Measurements from ENCODE around the gene PITX1.

Gene PITX1

DNA sequence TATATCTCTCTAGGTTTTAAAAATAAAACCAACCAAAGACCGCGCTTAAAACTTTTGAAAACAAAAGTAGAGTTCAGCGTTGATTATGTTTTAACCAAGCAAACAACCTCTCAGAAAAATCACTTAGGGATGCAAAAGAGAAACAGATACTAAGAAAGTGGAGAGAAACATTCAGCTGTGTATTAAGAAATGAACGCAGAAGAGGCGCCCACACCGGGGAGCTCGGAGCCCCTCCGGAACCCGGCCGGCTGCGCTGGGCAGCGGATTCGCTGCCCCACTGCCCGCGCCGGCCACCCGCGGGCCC lies 1.4 kb downstream of the PITX1 start:
- no peak overlapping the region for H3K4me3 ChIP-seq (ENCODE audit: low read depth in 1 of 2, low read length in 2 of 2)
- H3K4me1 ChIP-seq (ENCODE audit: insufficient read depth, low read length) = peaks cover 27% of the 10 kb centered on the region
- no peaks in the 10 kb centered on the region for H3K36me3 ChIP-seq (ENCODE audit: insufficient read depth, low read length)
- no peak overlapping the region for H3K27ac ChIP-seq (ENCODE audit: low read depth, low read length)
- peaks cover 78 to 95% of the 10 kb centered on the region in 2 donors for H3K27me3 ChIP-seq (ENCODE audit: control insufficient read depth in 1 of 2, insufficient read depth in 2 of 2, low read length in 2 of 2)
- no peaks in the 10 kb centered on the region for H3K9me3 ChIP-seq (ENCODE audit: low read length)
- no peak overlapping the region for H3K9ac ChIP-seq (ENCODE audit: low read length)

DNA sequence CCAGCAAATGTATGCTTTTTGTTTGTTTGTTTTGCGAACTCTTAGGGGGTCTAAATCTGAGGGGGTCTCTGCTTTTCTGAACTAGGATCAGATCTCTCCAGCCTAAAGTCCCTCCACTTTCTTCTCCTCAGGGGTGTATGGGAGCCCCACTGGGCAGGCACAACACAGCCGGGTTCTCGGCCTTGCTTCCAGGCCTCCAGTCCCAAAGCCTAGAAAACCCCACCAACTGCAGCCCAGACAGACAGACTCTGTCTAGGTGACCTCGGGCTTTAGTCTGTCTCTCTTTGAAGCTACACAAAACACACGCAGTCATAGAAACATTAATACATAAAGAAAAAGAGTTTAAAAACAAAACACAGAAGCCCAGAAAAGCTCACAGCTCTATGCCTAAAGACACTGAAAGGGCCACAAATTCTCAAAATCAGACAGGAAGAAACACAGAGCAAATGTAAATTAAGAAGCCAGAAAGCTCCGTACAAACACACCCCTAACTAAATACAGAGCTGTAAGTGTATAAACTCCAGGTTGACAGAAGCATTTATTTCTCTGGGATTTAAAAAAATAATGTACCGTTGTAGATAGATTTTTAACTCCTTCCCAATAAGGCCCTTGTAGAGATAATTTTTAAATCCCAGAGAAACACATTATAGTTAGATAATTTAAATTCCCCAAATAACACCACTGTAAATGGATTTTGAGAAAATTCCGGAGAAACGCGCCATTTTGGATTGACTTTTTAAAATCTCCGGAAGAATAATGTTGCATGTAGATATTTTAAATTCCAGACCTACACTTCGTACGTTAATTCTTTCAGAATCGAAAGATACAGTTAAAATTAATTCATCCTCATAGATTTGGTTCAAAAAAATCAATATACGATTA lies 2.0 kb downstream of the PITX1 start:
- Histone ChIP-seq H3K9ac (ENCODE audit: low read length) (no peak overlapping the region), H3K27ac (ENCODE audit: low read depth, low read length) (no peak overlapping the region), H3K9me3 (ENCODE audit: low read length) (no peaks in the 10 kb centered on the region), H3K27me3 (ENCODE audit: control insufficient read depth in 1 of 2, insufficient read depth in 2 of 2, low read length in 2 of 2) (peaks cover 78 to 95% of the 10 kb centered on the region in 2 donors), H3K36me3 (ENCODE audit: insufficient read depth, low read length) (no peaks in the 10 kb centered on the region), H3K4me1 (ENCODE audit: insufficient read depth, low read length) (peaks cover 27% of the 10 kb centered on the region), H3K4me3 (ENCODE audit: low read depth in 1 of 2, low read length in 2 of 2) (no peak overlapping the region)

DNA sequence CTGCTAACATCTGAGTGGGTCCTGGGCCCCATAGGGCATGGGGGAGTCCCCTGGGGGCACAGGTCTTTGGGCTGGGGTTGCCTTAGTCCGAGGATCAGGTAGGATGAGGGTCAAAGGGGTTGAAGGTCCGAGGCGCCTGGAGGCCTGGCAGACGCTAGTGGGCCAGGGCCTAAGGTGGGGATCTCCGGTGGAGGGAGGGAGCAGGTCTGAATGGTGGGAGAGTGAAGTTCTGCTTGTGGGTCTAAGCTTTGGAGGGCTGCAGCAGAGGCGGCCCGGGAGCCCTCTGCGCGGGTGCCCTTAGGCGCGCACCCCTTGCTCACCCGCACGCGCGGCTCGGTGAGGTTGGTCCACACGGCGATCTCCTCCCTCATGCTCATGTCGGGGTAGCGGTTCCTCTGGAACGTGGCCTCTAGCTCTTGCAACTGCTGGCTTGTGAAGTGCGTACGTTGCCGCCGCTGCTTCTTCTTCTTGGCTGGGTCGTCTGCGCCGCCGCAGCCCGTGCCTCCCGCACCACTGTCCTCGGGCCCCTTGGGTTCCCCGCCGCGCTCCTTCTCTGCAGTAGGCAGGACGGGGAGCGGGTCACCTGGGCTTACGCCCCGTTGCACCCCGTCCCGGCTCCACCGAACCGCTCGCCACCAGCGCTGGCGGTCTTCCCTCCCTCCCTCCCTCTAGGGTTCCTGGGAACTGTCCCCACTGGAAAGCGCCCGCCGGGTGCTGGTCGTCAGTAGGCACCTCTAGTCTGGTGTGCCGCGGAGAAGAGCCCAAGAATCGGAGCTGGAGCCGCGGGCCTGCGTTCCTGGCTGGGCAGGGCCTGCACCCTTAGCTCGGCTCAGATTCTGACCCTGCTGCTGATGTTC lies 2.8 kb downstream of the PITX1 start:
- H3K4me3 ChIP-seq (ENCODE audit: low read depth in 1 of 2, low read length in 2 of 2) = peak overlapping the region in 1 of 2 donors; percentile 12
- H3K27ac ChIP-seq (ENCODE audit: low read depth, low read length) = no peak overlapping the region
- peaks cover 27% of the 10 kb centered on the region for H3K4me1 ChIP-seq (ENCODE audit: insufficient read depth, low read length)
- no peaks in the 10 kb centered on the region for H3K36me3 ChIP-seq (ENCODE audit: insufficient read depth, low read length)
- H3K27me3 ChIP-seq (ENCODE audit: control insufficient read depth in 1 of 2, insufficient read depth in 2 of 2, low read length in 2 of 2) = peaks cover 70 to 94% of the 10 kb centered on the region in 2 donors
- H3K9ac ChIP-seq (ENCODE audit: low read length) = no peak overlapping the region
- H3K9me3 ChIP-seq (ENCODE audit: low read length) = no peaks in the 10 kb centered on the region

DNA sequence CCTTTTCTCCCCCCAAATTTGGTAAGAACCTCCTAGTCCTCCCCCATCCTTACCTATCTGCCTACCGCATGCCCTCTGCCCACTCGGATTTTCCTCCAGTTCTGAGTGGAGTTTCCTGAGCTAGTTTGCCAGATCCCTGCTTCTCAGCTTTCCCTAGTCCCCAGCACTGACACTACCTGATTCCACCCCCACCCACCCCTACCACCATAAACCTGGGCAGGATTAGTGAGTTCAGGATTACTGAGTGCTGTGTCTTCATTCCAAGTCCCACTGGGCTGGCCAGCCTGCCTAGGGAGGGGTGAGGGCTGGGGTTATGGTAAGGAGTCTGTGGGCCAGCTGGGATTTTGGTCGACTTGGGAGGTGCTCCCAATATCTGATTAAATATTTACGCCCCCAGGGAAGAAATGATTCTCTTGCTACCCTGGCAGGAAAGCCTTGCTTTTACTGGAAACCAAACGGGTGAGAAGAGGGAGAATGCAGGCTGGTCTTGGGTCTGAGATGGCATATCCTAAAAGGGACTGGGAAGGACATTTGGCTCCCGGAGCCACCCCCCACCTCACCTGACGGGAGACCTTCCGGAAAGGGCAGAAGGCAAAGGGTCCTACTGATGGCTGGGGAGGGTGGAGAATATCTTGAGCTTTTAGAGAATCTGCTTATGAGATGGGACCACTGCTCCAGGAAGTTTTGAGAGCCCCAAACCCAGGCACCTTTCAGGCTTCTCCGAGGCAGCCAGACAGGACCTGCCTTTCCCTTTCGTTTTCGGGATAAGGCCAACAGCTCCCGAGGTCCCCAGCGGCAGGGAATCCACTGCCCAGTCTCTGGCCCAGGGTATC lies 3.7 kb downstream of the PITX1 start:
- Histone ChIP-seq H3K27ac (ENCODE audit: low read depth, low read length) (no peak overlapping the region), H3K36me3 (ENCODE audit: insufficient read depth, low read length) (no peaks in the 10 kb centered on the region), H3K9ac (ENCODE audit: low read length) (no peak overlapping the region), H3K9me3 (ENCODE audit: low read length) (no peaks in the 10 kb centered on the region), H3K4me3 (ENCODE audit: low read depth in 1 of 2, low read length in 2 of 2) (peak overlapping the region in 1 of 2 donors; percentile 12), H3K27me3 (ENCODE audit: control insufficient read depth in 1 of 2, insufficient read depth in 2 of 2, low read length in 2 of 2) (peaks cover 66 to 88% of the 10 kb centered on the region in 2 donors), H3K4me1 (ENCODE audit: insufficient read depth, low read length) (peaks cover 27% of the 10 kb centered on the region)

DNA sequence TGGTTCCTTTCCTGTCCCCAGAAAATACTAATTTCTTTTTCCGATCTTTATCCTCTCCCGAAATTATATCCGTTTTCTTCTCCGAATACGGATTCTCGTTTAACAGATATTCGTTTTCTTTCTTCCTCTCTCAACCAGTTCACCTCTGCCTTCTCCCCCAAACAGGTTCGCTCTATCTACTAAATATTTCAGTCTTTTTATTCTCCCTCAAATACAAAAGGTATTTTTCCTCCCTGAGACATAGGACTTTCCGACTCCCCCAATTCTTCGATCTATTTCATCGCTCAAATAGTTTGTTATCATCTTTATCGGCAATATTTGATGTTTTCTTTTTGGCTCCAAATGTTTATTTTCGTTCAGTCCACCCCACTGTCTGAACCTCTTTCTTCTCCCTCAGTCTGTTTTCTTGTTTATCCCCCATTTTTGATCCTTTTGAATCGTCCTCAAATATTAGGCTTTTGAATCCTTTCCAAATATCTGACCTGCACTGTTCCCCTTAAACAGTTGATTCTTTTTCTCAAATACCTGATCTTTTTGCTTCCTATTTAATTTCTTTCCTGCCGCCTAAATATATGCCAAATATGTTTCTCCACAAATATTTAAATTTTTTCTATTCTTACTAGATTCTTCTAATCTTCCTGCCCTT lies 4.4 kb downstream of the PITX1 start:
- peaks cover 58 to 80% of the 10 kb centered on the region in 2 donors for H3K27me3 ChIP-seq (ENCODE audit: control insufficient read depth in 1 of 2, insufficient read depth in 2 of 2, low read length in 2 of 2)
- peaks cover 27% of the 10 kb centered on the region for H3K4me1 ChIP-seq (ENCODE audit: insufficient read depth, low read length)
- no peaks in the 10 kb centered on the region for H3K36me3 ChIP-seq (ENCODE audit: insufficient read depth, low read length)
- H3K9ac ChIP-seq (ENCODE audit: low read length) = no peak overlapping the region
- no peak overlapping the region for H3K4me3 ChIP-seq (ENCODE audit: low read depth in 1 of 2, low read length in 2 of 2)
- no peak overlapping the region for H3K27ac ChIP-seq (ENCODE audit: low read depth, low read length)
- no peaks in the 10 kb centered on the region for H3K9me3 ChIP-seq (ENCODE audit: low read length)

DNA sequence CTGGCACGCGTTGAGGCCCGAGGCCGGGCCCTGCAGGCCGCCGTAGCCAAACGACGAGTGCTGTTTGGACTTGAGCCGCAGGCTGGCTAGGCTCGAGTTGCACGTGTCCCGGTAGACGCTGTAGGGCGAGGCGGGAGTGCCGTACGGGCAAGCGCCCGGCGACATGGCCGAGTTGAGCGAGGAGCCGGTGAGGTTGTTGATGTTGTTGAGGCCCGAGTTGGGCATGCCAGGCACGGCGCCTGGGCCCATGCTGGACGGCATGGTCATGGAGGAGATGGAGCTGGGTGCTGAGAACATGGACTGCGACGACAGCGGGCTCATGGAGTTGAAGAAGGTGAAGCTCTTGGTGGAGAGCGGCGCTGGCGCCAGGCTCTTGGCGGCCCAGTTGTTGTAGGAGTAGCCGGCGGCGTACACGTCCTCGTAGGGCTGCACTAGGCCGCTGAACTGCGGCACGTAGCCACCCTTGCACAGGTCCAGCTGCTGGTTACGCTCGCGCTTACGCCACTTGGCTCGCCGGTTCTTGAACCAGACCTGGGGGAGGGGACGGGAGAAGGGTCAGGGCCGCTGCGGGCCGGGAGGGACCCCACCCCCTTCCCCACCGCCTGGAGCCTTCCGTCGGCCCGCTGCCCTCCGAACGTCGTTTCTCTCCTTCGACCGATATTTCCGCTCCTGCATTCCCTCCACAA lies 5.1 kb downstream of the PITX1 start:
- peaks cover 27% of the 10 kb centered on the region for H3K4me1 ChIP-seq (ENCODE audit: insufficient read depth, low read length)
- no peak overlapping the region for H3K27ac ChIP-seq (ENCODE audit: low read depth, low read length)
- no peak overlapping the region for H3K4me3 ChIP-seq (ENCODE audit: low read depth in 1 of 2, low read length in 2 of 2)
- no peaks in the 10 kb centered on the region for H3K9me3 ChIP-seq (ENCODE audit: low read length)
- no peaks in the 10 kb centered on the region for H3K36me3 ChIP-seq (ENCODE audit: insufficient read depth, low read length)
- H3K27me3 ChIP-seq (ENCODE audit: control insufficient read depth in 1 of 2, insufficient read depth in 2 of 2, low read length in 2 of 2) = peaks cover 56 to 76% of the 10 kb centered on the region in 2 donors
- H3K9ac ChIP-seq (ENCODE audit: low read length) = no peak overlapping the region

DNA sequence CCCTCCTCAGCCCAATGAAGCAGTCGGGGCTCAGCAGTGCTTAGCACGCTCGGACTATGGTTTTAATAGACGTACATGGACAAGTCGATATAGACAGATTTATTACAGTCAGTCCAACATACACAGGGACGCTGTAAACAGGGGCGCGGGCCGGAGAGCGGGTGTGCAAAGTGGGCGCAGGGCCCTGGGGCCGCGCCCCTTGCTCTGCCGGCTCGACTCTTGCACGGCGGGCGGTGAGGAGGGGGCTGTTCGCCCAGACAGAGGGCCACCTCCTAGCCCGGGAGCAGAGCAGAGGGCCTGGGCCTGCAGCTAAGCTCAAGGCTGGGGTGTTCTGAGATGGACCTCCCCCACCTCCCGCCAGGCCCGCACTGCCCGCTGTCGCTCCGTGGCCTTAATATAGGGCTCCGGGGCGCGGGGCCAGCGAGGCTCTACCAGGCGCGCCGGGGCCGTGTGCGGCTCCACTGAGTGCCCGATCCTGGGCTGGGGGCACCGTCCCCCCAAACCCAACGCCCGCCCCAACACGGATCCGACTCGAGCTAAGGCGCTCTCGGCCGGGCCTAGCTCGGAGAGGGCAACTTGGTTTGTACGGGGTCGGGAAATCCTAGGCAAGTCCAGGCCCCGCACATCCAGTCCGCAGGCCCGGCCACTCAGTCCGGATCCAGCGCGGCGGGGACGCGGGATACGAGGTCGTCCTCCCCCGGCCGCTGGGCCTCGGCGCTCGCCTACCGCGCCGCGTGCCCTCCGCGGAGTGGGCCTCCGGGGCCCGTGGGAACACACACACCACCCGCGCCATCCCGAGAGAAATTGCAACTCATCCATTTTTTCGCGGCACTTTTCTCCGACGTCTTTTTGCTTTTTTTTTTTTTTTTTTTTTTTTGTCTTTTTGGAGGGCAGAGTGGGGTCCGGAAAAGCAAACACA lies 6.1 kb downstream of the PITX1 start:
- Histone ChIP-seq H3K4me3 (ENCODE audit: low read depth in 1 of 2, low read length in 2 of 2) (no peak overlapping the region), H3K9ac (ENCODE audit: low read length) (no peak overlapping the region), H3K27me3 (ENCODE audit: control insufficient read depth in 1 of 2, insufficient read depth in 2 of 2, low read length in 2 of 2) (peaks cover 56 to 67% of the 10 kb centered on the region in 2 donors), H3K36me3 (ENCODE audit: insufficient read depth, low read length) (no peaks in the 10 kb centered on the region), H3K9me3 (ENCODE audit: low read length) (no peaks in the 10 kb centered on the region), H3K27ac (ENCODE audit: low read depth, low read length) (no peak overlapping the region), H3K4me1 (ENCODE audit: insufficient read depth, low read length) (peaks cover 21% of the 10 kb centered on the region)

DNA sequence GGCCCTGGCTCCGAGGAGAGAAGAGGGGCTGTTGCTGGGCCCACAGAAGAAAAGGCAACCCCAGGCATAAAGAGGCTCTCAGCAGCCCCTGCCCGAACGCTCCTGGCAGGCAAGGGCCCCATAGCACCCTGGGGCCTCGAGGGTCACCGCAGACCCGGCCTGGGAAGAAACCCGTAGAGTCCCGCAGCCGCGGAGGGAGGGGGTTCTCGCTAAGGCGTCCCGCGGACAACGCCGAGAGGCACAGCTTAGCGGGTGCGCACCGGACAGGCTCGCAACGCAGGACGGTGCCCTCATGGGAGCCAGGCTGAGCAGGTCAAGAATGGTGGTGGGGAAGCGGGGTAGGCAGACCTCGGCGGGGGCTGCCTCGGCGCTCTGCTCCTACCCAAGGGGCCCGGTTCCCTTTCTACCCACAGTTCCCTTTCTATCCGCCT lies 6.7 kb downstream of the PITX1 start:
- H3K9me3 ChIP-seq (ENCODE audit: low read length) = no peaks in the 10 kb centered on the region
- no peaks in the 10 kb centered on the region for H3K36me3 ChIP-seq (ENCODE audit: insufficient read depth, low read length)
- no peak overlapping the region for H3K27ac ChIP-seq (ENCODE audit: low read depth, low read length)
- no peak overlapping the region for H3K9ac ChIP-seq (ENCODE audit: low read length)
- peaks cover 50 to 60% of the 10 kb centered on the region in 2 donors for H3K27me3 ChIP-seq (ENCODE audit: control insufficient read depth in 1 of 2, insufficient read depth in 2 of 2, low read length in 2 of 2)
- H3K4me1 ChIP-seq (ENCODE audit: insufficient read depth, low read length) = peaks cover 16% of the 10 kb centered on the region
- H3K4me3 ChIP-seq (ENCODE audit: low read depth in 1 of 2, low read length in 2 of 2) = no peak overlapping the region

DNA sequence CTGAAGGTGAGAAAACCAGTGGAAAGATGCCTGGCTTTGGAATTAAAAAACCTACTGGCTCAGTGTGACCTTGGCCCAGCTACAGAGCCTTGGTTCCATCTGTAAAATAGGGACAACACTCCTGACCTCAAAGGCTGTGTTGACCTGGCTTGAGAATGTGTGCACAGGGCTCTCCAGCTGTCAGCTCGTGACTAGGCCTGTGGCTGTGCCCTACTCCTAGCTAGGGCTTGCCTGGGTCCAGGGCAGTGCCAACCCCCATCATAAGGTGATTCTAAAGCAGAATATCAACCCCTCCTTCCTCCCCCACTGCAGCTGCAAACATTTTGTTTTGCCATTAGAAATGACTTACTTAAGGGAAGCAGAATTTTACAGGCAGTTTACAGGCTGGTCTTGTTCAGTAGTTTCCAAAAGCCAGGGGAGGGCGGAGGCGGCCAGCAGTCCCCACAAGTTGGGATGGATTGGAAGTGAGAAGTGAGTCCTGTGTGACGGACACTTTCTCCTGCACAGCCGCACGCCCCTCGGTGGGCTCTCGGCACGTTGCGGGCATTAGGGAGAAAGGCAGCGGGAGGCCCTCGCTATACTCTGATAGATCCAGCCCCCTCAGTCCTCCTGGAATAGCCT lies 7.3 kb downstream of the PITX1 start:
- H3K4me3 ChIP-seq (ENCODE audit: low read depth in 1 of 2, low read length in 2 of 2) = no peak overlapping the region
- peaks cover 16% of the 10 kb centered on the region for H3K4me1 ChIP-seq (ENCODE audit: insufficient read depth, low read length)
- no peak overlapping the region for H3K27ac ChIP-seq (ENCODE audit: low read depth, low read length)
- H3K27me3 ChIP-seq (ENCODE audit: control insufficient read depth in 1 of 2, insufficient read depth in 2 of 2, low read length in 2 of 2) = peaks cover 45 to 55% of the 10 kb centered on the region in 2 donors
- no peaks in the 10 kb centered on the region for H3K9me3 ChIP-seq (ENCODE audit: low read length)
- H3K36me3 ChIP-seq (ENCODE audit: insufficient read depth, low read length) = no peaks in the 10 kb centered on the region
- no peak overlapping the region for H3K9ac ChIP-seq (ENCODE audit: low read length)
